VCaP (cell line): Measurements from ENCODE around the gene DGKI.

Experiments used
- H3K27ac ChIP-seq: fragments of 450-650 bp; 2 replicates; pipeline ENCODE4 v1.5.1; 2017
- TF ChIP-seq, protein P1 (sequence below): fragments of 450-650 bp; conservative IDR thresholded peaks from 2 replicates; pipeline ENCODE4 v1.5.1; 2017; ENCODE audit warnings: mild to moderate bottlenecking, moderate library complexity

Gene DGKI

DNA sequence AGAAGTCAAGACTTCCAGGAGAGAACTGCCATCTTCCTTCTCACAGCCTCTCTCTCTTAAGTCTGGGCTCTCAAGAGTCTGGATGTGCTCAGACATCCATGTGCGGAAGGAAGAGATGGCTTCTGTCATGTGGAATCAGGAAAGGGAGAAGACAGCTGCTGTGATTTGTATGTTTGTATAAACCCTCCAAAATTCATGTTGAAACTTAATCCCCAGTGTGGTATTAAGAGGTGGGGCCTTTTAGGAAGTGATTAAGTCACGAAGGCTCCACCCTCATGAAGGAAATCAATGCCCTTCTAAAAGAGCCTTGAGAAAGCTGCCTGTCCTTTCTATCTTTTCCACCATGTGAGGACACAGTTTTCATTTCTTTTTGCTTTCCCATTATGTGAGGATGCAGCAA is 429.3 kb downstream of the DGKI start:
- no peak overlapping the region for H3K27ac ChIP-seq
- TF ChIP-seq, protein P1, sequence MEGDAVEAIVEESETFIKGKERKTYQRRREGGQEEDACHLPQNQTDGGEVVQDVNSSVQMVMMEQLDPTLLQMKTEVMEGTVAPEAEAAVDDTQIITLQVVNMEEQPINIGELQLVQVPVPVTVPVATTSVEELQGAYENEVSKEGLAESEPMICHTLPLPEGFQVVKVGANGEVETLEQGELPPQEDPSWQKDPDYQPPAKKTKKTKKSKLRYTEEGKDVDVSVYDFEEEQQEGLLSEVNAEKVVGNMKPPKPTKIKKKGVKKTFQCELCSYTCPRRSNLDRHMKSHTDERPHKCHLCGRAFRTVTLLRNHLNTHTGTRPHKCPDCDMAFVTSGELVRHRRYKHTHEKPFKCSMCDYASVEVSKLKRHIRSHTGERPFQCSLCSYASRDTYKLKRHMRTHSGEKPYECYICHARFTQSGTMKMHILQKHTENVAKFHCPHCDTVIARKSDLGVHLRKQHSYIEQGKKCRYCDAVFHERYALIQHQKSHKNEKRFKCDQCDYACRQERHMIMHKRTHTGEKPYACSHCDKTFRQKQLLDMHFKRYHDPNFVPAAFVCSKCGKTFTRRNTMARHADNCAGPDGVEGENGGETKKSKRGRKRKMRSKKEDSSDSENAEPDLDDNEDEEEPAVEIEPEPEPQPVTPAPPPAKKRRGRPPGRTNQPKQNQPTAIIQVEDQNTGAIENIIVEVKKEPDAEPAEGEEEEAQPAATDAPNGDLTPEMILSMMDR: no peak

- H3K27ac ChIP-seq: no peak overlapping the region
- TF ChIP-seq, protein P1: no peak
Measured at GRCh38 chr7:137413901-137414300, 432.9 kb downstream of the DGKI start.

DNA sequence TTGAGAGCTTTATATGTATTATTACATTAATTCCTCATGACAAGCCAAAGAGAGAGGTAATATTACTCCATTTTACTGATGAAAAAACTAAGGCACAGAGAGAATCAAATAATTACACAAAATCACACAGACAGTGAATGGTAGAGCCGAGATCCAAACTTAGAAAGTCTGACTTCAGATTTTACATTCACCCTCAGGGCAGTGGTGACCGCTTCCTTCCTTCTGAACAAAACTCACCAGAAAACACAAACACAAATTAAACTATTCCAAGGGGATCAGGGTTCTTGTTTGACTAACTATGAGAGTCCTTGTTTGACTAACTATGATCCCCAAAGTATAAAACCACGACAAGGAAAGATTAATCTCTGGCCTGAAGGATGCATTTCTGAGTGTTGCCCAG is 435.3 kb downstream of the DGKI start:
- TF ChIP-seq, protein P1: no peak

GRCh38 chr7:137408126-137408525 is 438.6 kb downstream of the DGKI start:
- TF ChIP-seq, protein P1: no peak
- H3K27ac ChIP-seq: no peak overlapping the region

More for the DNA sequence above, 435.3 kb downstream of the DGKI start:
- no peak overlapping the region for H3K27ac ChIP-seq

DNA sequence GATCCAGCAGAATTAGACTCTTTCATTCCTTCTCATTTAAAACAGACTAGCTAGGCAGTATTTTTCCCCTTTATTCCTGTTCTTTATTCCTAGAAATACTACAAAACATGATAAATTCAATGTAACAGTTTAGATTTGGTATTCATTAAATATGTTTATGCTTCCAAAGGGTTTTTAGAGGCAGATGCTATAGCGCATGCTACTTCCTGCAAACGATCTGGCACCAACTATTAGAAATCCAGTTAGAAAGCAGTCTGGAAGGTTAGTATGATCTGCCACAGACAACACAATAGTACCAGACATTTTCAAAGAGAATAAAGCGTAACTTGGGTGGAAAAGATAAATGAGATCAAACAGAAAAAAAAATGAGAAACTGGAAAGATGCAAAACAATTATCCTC is 439.7 kb downstream of the DGKI start:
- TF ChIP-seq, protein P1: no peak
- no peak overlapping the region for H3K27ac ChIP-seq

DNA sequence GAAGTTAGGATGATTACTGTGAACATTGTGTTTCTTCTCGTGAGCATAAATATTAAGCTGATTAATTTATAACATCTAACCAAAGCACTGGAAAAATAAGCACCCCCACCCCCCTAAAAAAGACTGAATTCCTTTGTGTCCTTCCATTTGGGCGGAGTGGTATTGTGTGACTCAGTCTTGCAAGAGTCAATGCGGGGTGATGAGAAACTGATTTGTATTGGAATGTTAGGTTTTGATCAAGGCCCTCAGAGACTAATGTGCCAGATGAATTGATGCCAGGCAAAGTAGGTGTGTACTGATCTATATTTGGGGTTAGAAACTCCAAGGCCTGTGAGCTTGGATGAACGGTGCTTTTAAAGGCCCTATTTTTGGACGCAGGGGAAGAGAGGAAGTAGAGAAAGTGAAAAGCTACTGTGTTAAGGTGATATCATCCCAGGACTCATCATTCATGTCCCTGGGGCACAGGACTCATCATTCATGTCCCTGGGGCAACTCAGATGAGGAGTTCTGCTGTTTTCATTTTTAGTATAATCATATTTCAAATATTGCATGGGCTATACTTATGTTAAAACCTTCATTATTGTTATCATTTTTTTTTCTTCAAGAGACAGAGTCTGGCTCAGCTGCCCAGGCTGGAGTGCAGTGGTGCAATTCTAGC is 442.0 kb downstream of the DGKI start:
- H3K27ac ChIP-seq: no peak overlapping the region
- TF ChIP-seq, protein P1: no peak

DNA sequence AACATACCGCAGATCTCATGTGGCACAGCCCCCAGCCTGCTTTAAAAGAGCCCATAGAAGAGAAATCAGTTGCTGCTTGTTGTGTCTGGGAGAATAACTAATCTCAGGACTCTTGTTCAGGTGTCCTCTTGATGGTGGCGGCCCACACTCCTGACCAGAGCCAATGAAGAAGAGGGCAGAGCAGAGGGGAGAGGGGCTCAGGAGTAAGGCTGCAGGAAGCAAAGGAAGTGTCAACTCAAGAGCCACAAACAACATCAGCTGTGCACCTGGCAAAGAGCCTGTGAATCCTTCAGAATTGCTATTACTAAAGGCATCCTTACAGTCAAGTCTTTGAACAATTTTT is 443.4 kb downstream of the DGKI start:
- H3K27ac ChIP-seq: no peak overlapping the region
- TF ChIP-seq, protein P1: no peak
